ENCODE measurements around the gene ZWILCH. TPM values are rescaled to one million over a fixed set of nuclear protein-coding genes. Genes with fewer than 3 reads are reported as not detected.

The ZWILCH gene
- total and polyA plus RNA-seq, 4 donors, result 1.5 to 11.3 (median 2.9) TPM

- Histone ChIP-seq H3K4me1 (ENCODE audit: control insufficient read depth in 4 of 4, insufficient read depth in 4 of 4, low read length in 3 of 4) (peaks cover 0 to 5% (median 1%) of the 10 kb centered on the region in 4 donors), H3K36me3 (ENCODE audit: control insufficient read depth in 4 of 4, insufficient read depth in 3 of 4, low read depth in 1 of 4, low read length in 3 of 4) (no peaks in the 10 kb centered on the region), H3K27ac (ENCODE audit: low read depth in 1 of 2, low read length in 2 of 2) (no peak overlapping the region), H3K27me3 (ENCODE audit: control insufficient read depth in 4 of 4, insufficient read depth in 4 of 4, low read length in 3 of 4) (no peaks in the 10 kb centered on the region), H3K9ac (ENCODE audit: low read depth in 1 of 2, low read length in 2 of 2) (no peak overlapping the region), H3K4me3 (ENCODE audit: low read depth in 1 of 3, low read length in 3 of 3) (no peak overlapping the region), H3K9me3 (ENCODE audit: control insufficient read depth in 4 of 4, low read length in 3 of 4) (no peaks in the 10 kb centered on the region)
- DNase-seq (ENCODE audit: low spot score), result no peak
- no peak for TF ChIP-seq MAX (IDR thresholded peaks at IDR 0.05)
- TF ChIP-seq SP1 (IDR thresholded peaks at IDR 0.05), result no peak
- TF ChIP-seq HNF4G (IDR thresholded peaks at IDR 0.05), result no peak
- TF ChIP-seq ATF3 (IDR thresholded peaks at IDR 0.05), result no peak
- no peak for TF ChIP-seq GABPA (IDR thresholded peaks at IDR 0.05 in 1 of 2, conservative IDR thresholded peaks at IDR 0.05 in 1 of 2)
- 84% methylated on average over 3 of the region's 3 CpGs for WGBS
These were observed 65.2 kb downstream of the ZWILCH start for GRCh38 chr15:66570327-66570726.

- no peak overlapping the region for H3K9ac ChIP-seq (ENCODE audit: low read depth in 1 of 2, low read length in 2 of 2)
- H3K9me3 ChIP-seq (ENCODE audit: control insufficient read depth in 4 of 4, low read length in 3 of 4), result no peaks in the 10 kb centered on the region
- H3K4me3 ChIP-seq (ENCODE audit: low read depth in 1 of 3, low read length in 3 of 3), result no peak overlapping the region
- H3K36me3 ChIP-seq (ENCODE audit: control insufficient read depth in 4 of 4, insufficient read depth in 3 of 4, low read depth in 1 of 4, low read length in 3 of 4), result no peaks in the 10 kb centered on the region
- TF ChIP-seq ZBTB33 (IDR thresholded peaks at IDR 0.05), result no peak
- TF ChIP-seq MAX (IDR thresholded peaks at IDR 0.05), result no peak
- TF ChIP-seq RXRA (IDR thresholded peaks at IDR 0.05), result no peak
- TF ChIP-seq HNF4A (conservative IDR thresholded peaks at IDR 0.05), result no peak
- TF ChIP-seq TAF1 (conservative IDR thresholded peaks at IDR 0.05), result no peak
- no peak for TF ChIP-seq NR2F2 (IDR thresholded peaks at IDR 0.05)
- TF ChIP-seq FOXA2 (IDR thresholded peaks at IDR 0.05), result no peak
- no peak for TF ChIP-seq REST (IDR thresholded peaks at IDR 0.05)
- TF ChIP-seq SP1 (IDR thresholded peaks at IDR 0.05), result no peak
- no peak for TF ChIP-seq RAD21 (IDR thresholded peaks at IDR 0.05)
- no peak for TF ChIP-seq JUND (IDR thresholded peaks at IDR 0.05)
- TF ChIP-seq GABPA (IDR thresholded peaks at IDR 0.05 in 1 of 2, conservative IDR thresholded peaks at IDR 0.05 in 1 of 2), result no peak
- H3K27ac ChIP-seq (ENCODE audit: low read depth in 1 of 2, low read length in 2 of 2), result no peak overlapping the region
- no peaks in the 10 kb centered on the region for H3K27me3 ChIP-seq (ENCODE audit: control insufficient read depth in 4 of 4, insufficient read depth in 4 of 4, low read length in 3 of 4)
- peaks cover 0 to 5% (median under 1%) of the 10 kb centered on the region in 4 donors for H3K4me1 ChIP-seq (ENCODE audit: control insufficient read depth in 4 of 4, insufficient read depth in 4 of 4, low read length in 3 of 4)
- 80% methylated on average over 6 of the region's 6 CpGs for WGBS
- DNase-seq (ENCODE audit: low spot score), result no peak
These were observed 65.8 kb downstream of the ZWILCH start for GRCh38 chr15:66570842-66571478.
